Left renal pelvis (tissue), 4 donors: ENCODE data around the gene MFNG. TPM values are rescaled to one million over a fixed set of nuclear protein-coding genes. Genes with fewer than 3 reads are reported as not detected.

Source experiments
- DNase-seq, 4 donors: peaks; one replicate each; pipeline ENCODE4 v3.0.0-alpha.2; 2013; ENCODE audit warnings: low read depth in 4 of 4, low spot score in 3 of 4
- polyA plus RNA-seq, 4 donors: library from polyadenylated mRNA; unstranded; fragments of 120-200 nt; gene quantifications; one replicate each; pipeline ENCODE4 v1.2.1, GENCODE V29; 2013; ENCODE audit not compliant: insufficient read length in 4 of 4

Gene MFNG
- polyA plus RNA-seq, 4 donors: 4.6 to 10.4 (median 8.1) TPM

DNA sequence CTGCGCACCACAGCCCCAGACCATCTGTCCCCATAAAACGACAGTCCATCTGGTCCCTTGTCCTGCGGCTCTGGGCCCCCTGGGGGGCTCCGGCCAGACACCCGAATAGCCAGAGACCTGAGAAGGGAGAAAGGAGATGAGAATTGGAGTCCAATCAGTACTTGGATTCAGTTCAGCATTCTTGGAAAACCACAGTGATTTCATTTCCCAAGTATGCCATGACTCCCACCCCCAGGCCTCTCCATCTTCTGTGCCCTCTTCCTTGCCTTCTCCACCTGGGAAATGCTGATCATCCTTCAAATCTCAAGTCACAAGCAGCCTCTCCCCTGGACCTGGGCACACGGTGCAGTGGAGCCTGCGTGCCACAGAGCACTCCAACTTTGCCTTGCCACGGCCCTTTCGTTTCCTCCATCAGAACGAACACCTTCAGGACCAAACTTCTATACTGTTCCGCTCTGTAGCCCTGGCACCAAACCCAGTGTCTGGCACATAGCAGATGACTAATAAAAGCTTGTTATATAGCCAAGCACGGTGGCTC lies 10.9 kb upstream of the MFNG start:
- DNase-seq: no peak

DNA sequence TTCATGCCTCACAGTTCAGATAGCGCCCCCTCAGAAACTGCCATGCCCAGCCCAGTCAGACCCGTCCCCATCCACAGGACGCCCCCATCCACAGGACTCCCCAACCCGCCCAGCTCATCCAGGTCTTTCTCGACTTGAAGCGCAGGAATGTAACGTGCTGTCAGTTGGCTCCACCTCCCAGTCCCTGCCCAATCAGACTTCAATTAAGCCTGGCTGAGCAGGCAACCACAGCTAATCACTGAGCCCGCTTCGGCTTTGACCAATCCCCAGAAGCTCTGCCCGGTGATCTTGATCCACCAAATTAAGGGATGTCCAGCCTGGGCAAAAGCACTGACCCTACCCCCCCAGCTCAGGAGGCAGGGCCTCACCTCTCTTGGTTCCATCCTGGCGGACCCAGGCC lies 10.5 kb upstream of the MFNG start:
- no peak for DNase-seq

DNA sequence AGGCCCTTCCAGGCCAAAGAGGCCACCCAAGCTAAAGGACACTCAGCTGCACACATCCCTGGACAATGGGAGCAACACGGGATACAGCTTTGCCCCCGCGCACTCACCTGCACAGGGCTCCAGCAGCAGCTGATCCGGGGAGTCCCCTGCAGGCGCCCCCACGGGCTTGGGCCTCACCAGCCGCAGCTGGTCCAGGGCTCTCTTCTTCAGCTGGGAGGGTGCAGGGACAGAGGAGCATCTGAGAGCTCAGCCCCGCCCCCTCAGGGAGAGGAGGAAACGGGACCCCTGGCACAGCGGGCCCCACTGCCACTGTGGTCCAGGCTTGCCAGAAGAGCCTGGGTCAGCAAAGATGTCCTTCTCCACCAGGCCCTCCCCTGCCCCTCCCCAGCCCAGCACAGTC lies 7.8 kb upstream of the MFNG start:
- no peak for DNase-seq

DNA sequence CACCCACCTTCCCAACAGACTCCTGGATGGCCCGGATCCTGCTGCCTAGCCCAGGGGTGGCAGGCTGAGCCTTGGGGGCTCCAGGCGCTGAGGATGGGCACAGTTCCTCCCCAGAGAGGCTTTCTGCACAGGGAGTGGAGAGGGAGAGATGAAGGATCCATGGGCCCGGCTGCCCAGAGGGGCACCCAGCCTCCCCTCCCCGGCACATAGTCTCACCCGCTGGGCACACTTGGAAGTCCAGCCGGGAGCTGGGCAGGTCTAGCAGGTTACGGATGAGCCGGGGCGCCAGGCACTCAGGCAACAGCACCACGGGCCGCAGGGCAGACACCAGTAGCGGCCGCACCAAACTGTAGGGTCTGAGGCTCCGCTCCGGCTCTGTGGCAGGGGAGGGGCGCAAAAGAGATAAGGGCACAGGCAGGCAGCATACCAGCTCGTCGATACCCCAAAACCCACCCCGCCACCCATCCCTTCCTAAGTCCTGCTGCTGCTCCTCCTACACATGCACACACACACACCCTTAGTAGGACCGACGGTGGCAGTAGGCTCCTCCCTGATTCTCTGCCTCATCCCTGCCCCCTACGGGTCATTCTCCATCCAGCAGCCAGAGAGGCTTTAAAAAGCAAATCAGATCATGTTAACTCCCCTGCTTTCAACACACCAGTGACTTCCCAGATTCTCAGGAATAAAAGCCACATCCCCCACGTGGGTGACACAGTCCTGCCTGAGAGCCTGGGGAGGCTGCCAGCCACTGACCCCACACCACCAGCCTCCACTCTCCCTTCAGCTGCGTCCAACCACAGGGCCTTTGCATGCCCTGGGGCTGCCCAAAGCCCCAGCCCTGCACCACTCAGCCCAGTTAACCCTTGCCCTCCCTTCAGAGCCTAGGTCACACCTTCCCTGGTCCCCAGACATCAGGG lies 6.5 kb upstream of the MFNG start:
- DNase-seq: no peak

DNA sequence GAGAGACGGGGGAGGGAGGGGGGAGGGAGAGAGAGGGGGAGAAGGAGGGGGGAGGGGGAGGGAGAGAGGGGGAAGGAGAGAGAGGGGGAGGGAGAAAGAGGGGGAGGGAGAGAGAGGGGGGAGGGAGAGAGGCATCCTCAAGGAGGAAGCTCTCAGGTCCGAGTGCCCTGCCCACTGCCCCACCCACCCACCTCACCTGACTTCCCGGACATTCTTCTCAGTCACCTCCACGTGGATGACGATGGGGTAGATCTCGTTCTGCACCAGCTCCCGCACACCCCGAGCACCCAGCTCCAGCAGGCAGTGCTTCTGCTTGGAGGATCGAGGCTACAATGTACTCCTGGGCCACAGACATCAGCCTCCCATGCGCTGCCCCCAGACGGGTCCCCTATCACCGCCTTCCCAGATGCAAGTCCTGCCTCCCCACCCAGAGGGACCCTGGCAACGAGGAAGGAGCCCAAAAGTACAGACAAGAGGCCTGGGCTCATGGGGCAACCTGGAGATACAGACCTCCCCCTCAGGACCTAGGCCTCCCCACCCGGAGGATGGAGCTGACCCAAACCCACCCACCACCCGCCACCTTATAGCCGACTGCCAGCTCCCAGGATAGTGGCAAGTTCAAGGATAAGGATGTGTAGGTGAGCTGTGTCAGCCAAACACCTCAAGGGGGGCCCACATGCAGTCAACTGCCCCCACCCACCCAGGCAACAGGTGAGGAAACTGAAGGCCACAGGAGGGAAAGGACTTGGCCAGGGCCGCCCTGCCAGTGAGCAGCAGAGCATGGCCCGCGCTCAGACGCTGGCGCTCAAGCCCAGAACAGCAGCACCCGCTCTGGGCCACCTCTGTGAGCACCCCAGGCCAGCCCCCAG lies 5.6 kb upstream of the MFNG start:
- DNase-seq: no peak

DNA sequence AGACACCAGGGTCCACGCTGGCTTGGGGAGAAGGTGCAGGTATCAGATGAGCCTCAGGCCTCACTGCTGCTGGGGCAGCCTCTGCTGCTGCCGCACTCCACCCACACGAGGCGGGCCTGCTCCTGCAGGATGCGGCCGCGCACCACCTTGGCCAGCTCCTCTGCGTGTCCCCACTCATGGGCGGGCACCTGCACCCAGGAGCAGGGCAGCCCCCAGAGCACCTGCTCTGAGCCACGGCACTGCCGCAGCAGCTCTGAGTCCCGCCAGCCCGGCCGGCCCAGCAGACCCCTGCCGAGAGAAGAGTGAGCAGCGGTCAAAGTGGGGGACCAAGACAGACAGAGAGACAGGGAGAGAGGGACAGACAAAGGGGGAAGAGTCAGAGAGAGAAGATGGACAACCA lies 4.9 kb upstream of the MFNG start:
- DNase-seq: no peak

DNA sequence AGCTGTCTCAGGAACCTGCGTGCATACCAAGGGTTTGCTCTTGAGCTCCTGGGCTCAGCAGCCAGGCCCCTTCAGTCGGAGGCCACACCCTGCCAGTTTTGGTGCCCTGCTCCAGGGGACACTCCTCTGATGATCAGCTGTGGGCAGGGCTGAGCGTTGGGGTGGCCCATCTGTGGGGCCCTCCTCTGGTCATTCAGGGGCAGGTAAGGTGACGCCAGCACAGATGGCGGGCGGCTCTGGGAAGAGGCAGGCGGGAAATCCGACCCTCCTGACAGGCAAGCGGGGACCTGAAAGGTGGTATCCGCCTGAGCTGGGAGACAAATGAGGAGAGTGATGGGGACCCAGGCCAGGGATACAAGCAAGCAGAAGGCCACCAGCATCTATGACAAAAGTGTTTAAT lies 3.8 kb upstream of the MFNG start:
- DNase-seq: no peak

DNA sequence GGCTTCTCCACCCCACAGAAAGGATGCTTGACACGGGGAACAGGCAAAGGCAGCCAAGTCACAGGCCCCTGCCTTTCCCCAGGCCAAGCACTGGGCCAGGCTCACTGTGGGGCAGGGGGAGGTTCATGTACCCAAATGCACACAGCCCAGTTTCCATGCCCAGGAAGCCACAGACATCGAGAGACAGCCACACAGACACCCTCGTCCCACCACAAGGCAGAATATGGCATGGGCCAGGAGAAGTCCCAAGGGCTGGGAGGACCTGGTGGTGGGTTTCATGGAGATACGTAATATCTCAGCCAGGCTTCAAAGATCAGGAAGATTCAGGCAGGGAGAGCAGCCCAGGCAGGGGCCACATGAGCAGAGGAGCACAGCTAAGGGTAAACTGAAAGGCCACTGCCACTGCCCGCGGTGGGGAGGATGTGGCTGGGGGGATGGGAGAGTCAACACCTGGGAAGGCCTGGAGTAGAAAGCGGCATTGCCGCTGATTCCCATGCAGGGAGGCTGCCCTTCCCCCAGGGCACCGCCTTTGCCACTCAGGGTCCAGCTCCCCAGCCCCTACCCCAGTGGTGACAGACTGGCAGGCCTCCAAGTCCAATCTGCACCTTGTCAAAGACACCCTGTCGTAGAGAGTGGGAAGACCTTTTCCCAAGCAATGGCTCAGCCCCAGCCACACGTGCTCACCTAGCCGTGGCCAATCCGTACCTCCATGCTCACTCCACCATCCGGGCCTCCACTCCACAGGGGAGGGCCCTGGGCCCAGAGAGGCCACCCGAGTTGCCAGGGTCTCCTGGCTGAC lies 2.4 kb upstream of the MFNG start:
- DNase-seq: no peak

DNA sequence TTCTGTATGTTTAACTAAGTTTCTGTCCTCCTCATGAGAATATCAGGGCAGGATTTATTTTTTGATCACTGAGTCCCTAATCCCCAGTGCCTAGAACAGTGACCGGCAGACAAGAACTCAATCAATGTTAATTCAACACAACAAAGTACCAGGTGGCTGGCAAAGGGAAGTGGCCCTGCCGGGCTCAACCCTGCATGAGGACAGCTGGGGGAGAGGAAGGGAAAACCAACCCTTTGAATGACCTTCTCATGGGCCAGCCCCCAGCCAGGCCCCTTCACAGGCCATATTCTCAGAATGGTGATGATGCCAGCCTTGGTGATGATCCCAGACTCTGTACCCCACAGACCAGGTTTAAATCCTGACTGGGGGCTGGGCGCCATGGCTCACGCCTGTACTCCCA lies 1.4 kb upstream of the MFNG start:
- no peak for DNase-seq

DNA sequence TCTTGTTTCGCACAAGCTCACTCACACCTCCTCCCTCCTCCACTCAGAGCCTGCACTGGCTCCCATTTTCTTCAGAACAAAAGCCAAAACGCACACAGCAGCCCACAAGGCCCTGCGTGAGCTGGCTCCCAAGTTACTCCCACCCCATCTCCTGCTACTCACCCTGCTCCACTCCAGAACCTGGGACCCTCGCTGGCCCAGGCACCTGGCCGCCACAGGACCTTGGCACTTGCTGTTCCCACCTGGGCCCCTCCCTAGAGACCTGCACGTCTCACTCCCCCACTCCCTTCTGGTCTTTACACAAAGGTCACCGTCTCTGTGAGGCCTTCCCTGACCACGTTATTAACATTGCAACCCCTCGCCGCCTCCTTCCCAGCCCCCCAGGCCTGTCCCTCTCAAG lies 945 bp upstream of the MFNG start:
- DNase-seq: no peak

DNA sequence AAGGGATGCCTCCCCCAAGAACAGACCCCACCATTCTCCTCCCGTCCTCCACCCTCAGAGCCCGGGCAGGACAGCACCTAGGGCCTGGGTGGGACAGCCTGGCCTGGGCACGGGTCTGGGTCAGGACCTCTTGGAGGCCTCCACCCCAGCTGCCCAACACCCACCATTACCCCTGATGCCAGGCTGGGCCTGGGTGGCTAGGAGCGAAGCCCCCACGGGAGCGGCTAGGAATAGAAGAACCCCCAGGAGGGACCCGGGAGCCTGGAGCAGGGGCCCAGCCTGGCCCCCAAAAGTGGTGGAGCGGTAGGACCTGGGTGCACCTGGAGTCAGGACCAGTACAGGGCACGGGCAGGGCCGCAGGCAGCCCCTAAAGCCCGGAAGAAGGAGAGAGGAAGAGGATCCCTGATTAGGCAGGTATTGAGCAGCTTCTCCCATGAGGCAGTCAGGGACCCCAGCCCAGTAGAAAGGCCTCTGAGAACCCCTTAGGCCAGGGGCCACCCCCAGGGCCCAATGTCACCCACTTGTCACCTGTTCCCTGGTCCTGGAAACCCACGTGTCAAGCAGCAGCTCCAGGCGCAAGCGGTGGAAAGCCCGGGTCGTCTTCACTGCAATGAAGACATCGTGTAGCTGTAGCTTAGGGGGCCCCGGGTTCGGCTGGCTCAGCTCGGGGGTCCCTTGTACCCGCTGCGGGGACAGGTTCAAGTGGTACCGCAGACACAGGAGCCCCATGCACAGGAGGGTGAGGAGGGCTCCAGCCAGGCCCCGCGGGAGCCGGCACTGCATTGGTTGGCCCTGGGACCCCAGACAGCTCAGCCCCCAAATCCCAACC lies 575 bp downstream of the MFNG start:
- no peak for DNase-seq

DNA sequence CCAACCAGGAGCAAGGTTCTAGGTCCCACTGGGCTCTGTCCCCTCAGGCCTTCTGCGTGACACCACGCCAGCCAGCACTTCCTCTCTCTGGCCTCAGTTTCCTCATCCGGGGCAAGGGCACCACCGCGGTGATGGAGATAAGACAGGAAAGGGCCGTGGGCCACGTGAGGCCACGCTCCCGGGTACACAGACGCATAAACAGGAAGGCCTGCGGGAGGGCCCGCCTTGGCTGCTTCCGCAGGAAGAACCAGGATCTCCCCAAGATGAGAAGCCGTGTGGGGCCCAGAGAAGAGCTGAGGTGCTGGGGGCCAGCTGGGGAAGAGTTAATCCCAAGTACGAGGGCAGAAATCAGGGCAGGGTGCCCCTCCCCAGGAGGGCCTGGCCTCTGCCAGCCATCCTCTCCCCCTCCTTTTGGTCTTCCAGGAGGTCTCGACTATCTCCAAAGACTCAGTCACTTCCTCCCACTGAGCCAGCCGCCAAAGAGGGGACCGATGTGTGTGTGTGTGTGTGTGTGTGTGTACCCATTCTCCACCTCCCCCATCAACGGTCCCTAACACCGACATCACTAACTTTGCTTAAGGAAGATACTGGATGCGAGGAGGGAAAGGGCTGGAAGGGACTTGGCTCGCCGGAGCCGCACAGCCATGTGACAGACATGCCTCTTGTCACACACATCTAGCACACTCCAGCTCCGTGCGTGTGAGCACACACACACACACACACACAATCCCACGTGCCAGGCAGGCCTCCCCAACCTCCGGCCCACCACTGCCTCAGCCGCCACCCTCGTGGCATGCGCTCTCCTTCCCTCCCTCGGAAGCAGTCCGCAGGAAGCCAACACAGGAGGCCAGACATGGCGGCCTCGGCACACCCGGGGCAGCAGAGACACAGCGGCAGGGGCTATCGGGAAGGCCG lies 1.4 kb downstream of the MFNG start:
- DNase-seq: no peak

DNA sequence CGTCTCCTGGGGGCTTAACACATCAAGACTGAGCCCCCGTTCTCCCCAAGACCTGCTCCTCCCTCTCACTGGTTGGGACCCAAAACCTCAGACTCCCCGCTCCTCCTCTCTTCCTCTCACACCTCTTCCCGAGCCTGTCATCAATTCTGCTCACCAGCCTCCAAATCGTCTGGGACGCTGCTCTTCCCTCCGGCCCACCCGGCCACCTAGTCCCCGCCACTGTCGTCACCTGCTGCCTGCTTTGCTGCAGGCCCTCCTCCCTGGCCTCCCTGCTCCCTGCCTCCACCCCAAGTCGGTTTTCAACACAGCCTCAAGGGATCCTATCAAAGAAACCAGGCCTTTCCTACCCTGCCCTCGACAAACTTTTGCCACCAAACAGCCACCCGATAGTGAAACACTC lies 3.1 kb downstream of the MFNG start:
- no peak for DNase-seq

DNA sequence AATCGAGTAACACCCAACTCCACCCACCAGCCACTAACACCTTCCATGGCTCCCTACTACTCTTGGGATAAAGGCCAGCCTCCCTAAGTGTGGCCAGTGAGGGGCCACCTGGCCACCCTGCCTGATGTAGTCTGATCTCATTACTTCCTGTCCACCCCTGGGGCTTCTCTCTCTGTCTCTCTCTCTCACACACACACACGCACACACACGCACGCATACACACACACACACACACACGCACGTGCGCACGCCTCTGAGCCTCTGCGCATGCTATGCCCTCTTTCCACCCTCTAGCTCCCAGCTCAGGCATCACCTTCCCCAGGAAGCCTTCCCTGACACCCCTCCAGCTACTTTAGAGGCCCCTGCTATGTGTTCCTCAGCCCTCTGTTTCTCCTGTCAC lies 3.9 kb downstream of the MFNG start:
- no peak for DNase-seq

DNA sequence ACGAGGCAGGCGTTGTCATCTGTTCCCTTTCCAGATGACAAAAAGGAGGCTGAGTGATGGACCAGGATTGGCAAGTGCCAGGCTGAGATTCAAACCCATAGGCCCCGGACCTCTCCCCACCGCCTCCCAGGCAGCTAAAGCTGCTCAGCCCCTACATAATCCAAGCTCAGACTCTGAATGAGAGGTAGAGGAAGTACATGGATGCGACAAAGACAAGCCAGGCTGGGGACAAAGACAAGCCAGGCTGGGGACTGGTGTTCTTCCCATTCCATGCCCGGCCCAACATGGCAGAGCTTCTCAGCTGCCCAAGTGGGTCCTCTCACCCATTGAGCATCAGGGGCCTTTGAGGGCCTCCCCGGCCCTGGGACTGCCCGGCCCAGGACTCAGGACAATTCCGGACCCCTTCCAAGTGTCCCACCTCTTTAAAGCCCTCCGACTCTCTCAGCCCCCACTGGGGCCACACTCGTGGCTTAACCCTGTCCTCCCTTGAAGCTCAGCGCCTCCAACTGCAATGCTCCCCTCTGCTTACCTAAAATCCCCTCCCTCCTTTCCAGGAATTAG lies 4.8 kb downstream of the MFNG start:
- DNase-seq: no peak

DNA sequence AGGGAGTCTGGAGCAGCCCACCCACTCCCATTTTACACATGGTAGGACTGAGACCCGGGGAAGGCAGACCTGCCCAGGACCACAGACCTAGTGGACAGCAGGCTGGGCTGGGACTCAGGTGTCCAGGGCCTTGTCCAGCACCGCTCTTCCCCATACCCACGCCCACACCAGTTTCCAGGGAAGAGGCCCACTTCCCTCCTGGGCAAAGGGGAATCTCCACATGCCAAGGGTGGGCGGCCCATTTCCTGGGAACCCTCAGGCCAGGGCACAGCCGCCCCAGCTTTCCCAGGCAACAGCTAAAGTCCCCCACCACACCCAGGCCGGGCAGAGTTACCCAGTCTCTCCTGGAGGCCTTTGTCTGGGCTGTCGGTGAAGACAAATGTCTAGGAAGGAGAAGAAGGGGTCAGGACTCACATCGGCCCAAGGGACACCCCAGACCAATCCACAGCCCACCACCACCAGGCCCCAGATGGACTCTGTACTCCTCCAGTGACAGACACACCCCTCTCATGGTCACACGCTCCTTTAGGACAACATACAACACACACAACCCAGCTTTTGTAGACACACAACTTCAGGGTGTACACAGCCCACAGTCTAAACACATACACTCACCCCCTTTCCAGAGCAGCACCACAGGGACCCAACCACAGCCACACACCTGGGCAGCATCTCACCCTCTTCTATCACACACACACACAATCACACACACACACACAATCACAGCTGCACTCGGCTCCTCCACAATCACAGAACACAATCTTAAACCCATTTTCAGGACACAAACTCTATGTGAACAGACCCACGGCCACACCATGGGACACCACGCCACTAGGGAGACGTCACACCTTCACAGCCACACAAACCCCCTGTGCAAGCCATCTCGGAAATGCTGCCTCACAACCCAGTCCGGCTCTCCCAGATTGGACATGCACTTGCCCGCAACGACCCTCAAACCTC lies 5.5 kb downstream of the MFNG start:
- DNase-seq: no peak

DNA sequence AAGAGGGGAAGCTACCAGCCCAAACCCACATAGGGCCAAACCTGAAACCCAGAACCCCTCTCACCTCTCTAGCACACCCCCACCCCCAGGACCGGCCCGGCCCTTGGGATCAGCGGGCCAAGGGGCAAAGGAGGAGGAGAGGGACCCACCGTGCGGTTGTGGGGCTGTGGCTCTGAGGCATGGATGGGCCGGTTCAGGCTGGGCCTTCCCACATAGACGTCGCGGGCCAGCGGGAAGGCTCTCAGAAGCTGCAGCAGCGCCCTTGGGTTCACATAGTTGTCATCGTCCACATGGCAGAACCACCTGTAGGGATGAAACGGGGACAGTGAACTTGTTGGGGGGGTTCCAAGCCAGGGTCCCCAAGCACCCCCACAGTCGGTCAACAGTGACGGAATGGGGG lies 7.0 kb downstream of the MFNG start:
- DNase-seq: no peak
